Activated B cell treated with CpG ODN at 0.5 μM for 24 hours (primary cell): ENCODE measurements around the gene SORBS1. TPM values are rescaled to one million over a fixed set of nuclear protein-coding genes. Genes with fewer than 3 reads are reported as not detected.

Source experiments
- ATAC-seq: fragments of 200-7000 bp; cut with Tn5 transposase; one replicate; pipeline ENCODE4 v1.10.0; 2021; ENCODE audit warnings: low read depth, mild to moderate bottlenecking, moderate library complexity
- CTCF ChIA-PET: fragments of 350-600 bp; sonication (Branson Sonifier 250); formaldehyde crosslinking; loops from one replicate; lab custom pipeline; 2021; ENCODE audit warnings: antibody characterized with exemption; lab: Charles Lee
- POLR2A ChIA-PET: fragments of 350-600 bp; sonication (Branson Sonifier 250); formaldehyde crosslinking; loops from one replicate; lab custom pipeline; 2021; ENCODE audit warnings: antibody characterized with exemption; lab: Charles Lee
- DNase-seq: peaks from one replicate; pipeline ENCODE4 v3.0.0; 2022
- H3K27ac Mint-ChIP-seq: one replicate; pipeline ENCODE4 v1.8.0; 2020; ENCODE audit warnings: mixed read lengths
- H3K27me3 Mint-ChIP-seq: one replicate; pipeline ENCODE4 v1.8.0; 2021; ENCODE audit warnings: mixed read lengths
- H3K36me3 Mint-ChIP-seq: one replicate; pipeline ENCODE4 v1.8.0; 2021; ENCODE audit warnings: low read depth, mixed read lengths
- H3K4me1 Mint-ChIP-seq: one replicate; pipeline ENCODE4 v1.8.0; 2021; ENCODE audit warnings: mixed read lengths
- H3K4me3 Mint-ChIP-seq: one replicate; pipeline ENCODE4 v1.8.0; 2020; ENCODE audit warnings: mild to moderate bottlenecking, mixed read lengths
- H3K9me3 Mint-ChIP-seq: one replicate; pipeline ENCODE4 v1.8.0; 2020; ENCODE audit warnings: mixed read lengths
- CTCF ChIP-seq: fragments of 200-600 bp; IDR thresholded peaks from one replicate; pipeline ENCODE4 v1.8.0; 2022; ENCODE audit warnings: antibody characterized with exemption, mild to moderate bottlenecking
- intact Hi-C: fragments of 100-400 bp; cut with micrococcal nuclease; formaldehyde crosslinking; loops from one replicate; pipeline ENCODE4 v1.15.1; 2024
- total RNA-seq: library from RNA; stranded (reverse); gene quantifications from 2 replicates; pipeline ENCODE4 v1.2.3, GENCODE V29; 2022

The SORBS1 gene
- total RNA-seq, 1 donor from 2014 or later: 0.42 TPM

DNA sequence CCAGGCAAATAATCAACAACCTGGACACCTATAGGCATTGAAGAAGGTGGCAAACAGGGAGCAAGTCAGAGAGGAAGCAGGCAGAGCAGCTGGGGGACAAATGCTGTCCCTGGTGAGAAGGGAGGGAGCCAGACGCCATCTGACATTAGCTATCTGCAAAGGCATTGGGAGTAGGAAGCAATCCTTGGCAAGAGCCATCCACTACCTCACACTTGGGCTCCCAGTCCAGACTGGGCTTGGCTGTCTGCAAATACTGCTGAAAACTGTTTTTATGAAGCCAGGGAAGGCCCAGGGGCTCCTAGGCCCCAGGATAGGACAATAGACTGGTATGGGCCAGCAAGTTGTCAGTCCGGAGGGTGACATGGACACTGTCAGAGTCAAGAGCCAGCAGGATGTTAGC is 132.5 kb downstream of the SORBS1 start:
- no peak for TF ChIP-seq CTCF
- Mint-ChIP-seq H3K36me3 (no peaks in the 10 kb centered on the region), H3K9me3 (no peaks in the 10 kb centered on the region), H3K4me1 (no peaks in the 10 kb centered on the region), H3K4me3 (no peak overlapping the region), H3K27ac (no peak overlapping the region), H3K27me3 (peaks cover 12% of the 10 kb centered on the region)
- DNase-seq (no peak), ATAC-seq (no peak)
- ChIA-PET CTCF (interaction anchor here (2.0 kb wide), 1 partner anchor 9 kb away, joined by 12 read pairs; no protein-coding TSS in a partner anchor), POLR2A (no interaction called here)
- intact Hi-C loops: no loop called here

DNA sequence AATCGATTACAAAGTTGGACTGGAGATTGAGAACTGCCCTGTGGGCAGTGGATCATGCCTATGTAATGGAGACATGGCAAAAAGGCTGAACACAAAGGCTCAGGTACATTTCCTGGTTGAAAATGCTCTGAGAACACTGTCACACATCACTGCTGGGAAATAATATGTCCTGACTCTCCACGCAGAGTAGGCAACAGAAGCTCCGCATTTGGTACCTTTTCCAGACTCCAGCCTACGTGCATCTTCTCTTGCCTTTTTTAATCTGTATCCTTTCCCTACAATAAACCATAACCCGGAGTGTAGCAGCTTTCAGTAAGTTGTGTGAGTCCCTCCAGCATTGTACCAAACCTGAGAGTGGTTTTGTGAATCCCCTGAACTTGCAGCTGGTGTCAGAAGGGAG is 134.7 kb downstream of the SORBS1 start:
- intact Hi-C loops: no loop called here
- no peaks in the 10 kb centered on the region for H3K4me1 Mint-ChIP-seq
- ChIA-PET CTCF (interaction anchor here (1.7 to 2.1 kb wide), 2 partner anchors 20 to 175 kb away, joined by 5 read pairs; no protein-coding TSS in a partner anchor), POLR2A (no interaction called here)
- H3K36me3 Mint-ChIP-seq: no peaks in the 10 kb centered on the region
- no peak overlapping the region for H3K4me3 Mint-ChIP-seq
- H3K9me3 Mint-ChIP-seq: no peaks in the 10 kb centered on the region
- H3K27me3 Mint-ChIP-seq: peaks cover 11% of the 10 kb centered on the region
- no peak for DNase-seq
- no peak for TF ChIP-seq CTCF
- ATAC-seq: no peak
- no peak overlapping the region for H3K27ac Mint-ChIP-seq

GRCh38 chr10:95425592-95426465 is 135.3 kb downstream of the SORBS1 start:
- intact Hi-C loops: no loop called here
- ChIA-PET POLR2A (no interaction called here), CTCF (interaction anchor here (1.7 to 2.1 kb wide), 2 partner anchors 21 to 176 kb away, joined by 5 read pairs; no protein-coding TSS in a partner anchor)
- H3K36me3 Mint-ChIP-seq: no peaks in the 10 kb centered on the region
- no peaks in the 10 kb centered on the region for H3K4me1 Mint-ChIP-seq
- H3K4me3 Mint-ChIP-seq: no peak overlapping the region
- TF ChIP-seq CTCF: no peak
- H3K27ac Mint-ChIP-seq: no peak overlapping the region
- H3K27me3 Mint-ChIP-seq: peaks cover 11% of the 10 kb centered on the region
- DNase-seq (no peak), ATAC-seq (no peak)
- no peaks in the 10 kb centered on the region for H3K9me3 Mint-ChIP-seq

- POLR2A ChIA-PET: no interaction called here
- DNase-seq: no peak
- H3K4me3 Mint-ChIP-seq: no peak overlapping the region
- no peaks in the 10 kb centered on the region for H3K9me3 Mint-ChIP-seq
- TF ChIP-seq CTCF: no peak
- ATAC-seq: no peak
- CTCF ChIA-PET: no interaction called here
- peaks cover 11% of the 10 kb centered on the region for H3K27me3 Mint-ChIP-seq
- H3K36me3 Mint-ChIP-seq: no peaks in the 10 kb centered on the region
- intact Hi-C loops: no loop called here
- no peaks in the 10 kb centered on the region for H3K4me1 Mint-ChIP-seq
- no peak overlapping the region for H3K27ac Mint-ChIP-seq
These were observed 137.8 kb downstream of the SORBS1 start for GRCh38 chr10:95423164-95424005.

- TF ChIP-seq CTCF: no peak
- ChIA-PET CTCF (interaction anchor here (3.9 kb wide), 1 partner anchor 8 kb away, joined by 12 read pairs; no protein-coding TSS in a partner anchor), POLR2A (no interaction called here)
- intact Hi-C loops: no loop called here
- Mint-ChIP-seq H3K9me3 (no peaks in the 10 kb centered on the region), H3K27me3 (peaks cover 10% of the 10 kb centered on the region), H3K27ac (no peak overlapping the region), H3K36me3 (no peaks in the 10 kb centered on the region), H3K4me1 (no peaks in the 10 kb centered on the region), H3K4me3 (no peak overlapping the region)
- ATAC-seq (no peak), DNase-seq (no peak)
These were observed 138.9 kb downstream of the SORBS1 start for GRCh38 chr10:95422233-95422632.
